Glutamatergic neuron (in vitro differentiated cells): ENCODE results near the gene CD151. TPM values are rescaled to one million over a fixed set of nuclear protein-coding genes. Genes with fewer than 3 reads are reported as not detected.

Experiments
- DNase-seq: peaks from one replicate; pipeline ENCODE4 v3.0.0; 2022
- H3K27ac Mint-ChIP-seq: one replicate; pipeline ENCODE4 v1.8.0; 2020; ENCODE audit warnings: mild to moderate bottlenecking, mixed read lengths, inconsistent platforms; ENCODE audit not compliant: unreplicated experiment
- H3K27me3 Mint-ChIP-seq: one replicate; pipeline ENCODE4 v1.8.0; 2020; ENCODE audit warnings: mild to moderate bottlenecking, moderate library complexity, mixed read lengths, inconsistent platforms; ENCODE audit not compliant: unreplicated experiment
- H3K36me3 Mint-ChIP-seq: one replicate; pipeline ENCODE4 v1.8.0; 2020; ENCODE audit warnings: mild to moderate bottlenecking, mixed read lengths, inconsistent platforms; ENCODE audit not compliant: unreplicated experiment
- H3K4me1 Mint-ChIP-seq: one replicate; pipeline ENCODE4 v1.8.0; 2020; ENCODE audit warnings: mild to moderate bottlenecking, low read depth, mixed read lengths, inconsistent platforms; ENCODE audit not compliant: unreplicated experiment
- H3K4me3 Mint-ChIP-seq: one replicate; pipeline ENCODE4 v1.8.0; 2020; ENCODE audit warnings: mild to moderate bottlenecking, mixed read lengths, inconsistent platforms; ENCODE audit not compliant: unreplicated experiment
- H3K9me3 Mint-ChIP-seq: one replicate; pipeline ENCODE4 v1.8.0; 2020; ENCODE audit warnings: mild to moderate bottlenecking, moderate library complexity, mixed read lengths, inconsistent platforms; ENCODE audit not compliant: unreplicated experiment
- CTCF ChIP-seq: fragments of 200-600 bp; sonication (generic); IDR thresholded peaks from one replicate; pipeline ENCODE4 v1.5.0; 2021; ENCODE audit not compliant: partially characterized antibody, unreplicated experiment
- long read RNA-seq: library from polyadenylated mRNA; unstranded; transcript quantifications from one replicate; pipeline ENCODE4 v2.0.0, GENCODE V29; 2020; ENCODE audit not compliant: unreplicated experiment
- total RNA-seq: library from RNA; stranded (reverse); fragmentation: NEBNext Ultra II Directional; extraction: Animal tissue kit (Norgen Biotek cat#: 25700); gene quantifications from one replicate; pipeline ENCODE4 v1.2.1, GENCODE V29; 2021; ENCODE audit not compliant: unreplicated experiment

The CD151 gene
- 346 TPM for total RNA-seq
- long read RNA-seq, transcript CD151-202 (9 exons, 1,658 nt): minor isoform, 14 of 58 reads
- long read RNA-seq, transcript CD151-203 (8 exons, 1,486 nt): major isoform, 17 of 58 reads
- long read RNA-seq, partial matches to known transcripts: 13 of 58 reads
- long read RNA-seq, other reads (novel, unspliced or antisense): 12 of 58 reads

- peak within 1 kb of the TSS; percentile 92 for H3K4me3 Mint-ChIP-seq
These were observed at the start of gene CD151 for GRCh38 chr11:832529-833113. Gene CD151, plus strand, starts transcription at chr11:832952. Its CDS starts 3,118 bp downstream, at chr11:836070.

GRCh38 chr11:783581-784015 is 49.2 kb upstream of the CD151 start:
- no peaks in the 10 kb centered on the region for H3K36me3 Mint-ChIP-seq
- H3K9me3 Mint-ChIP-seq: peaks cover 6% of the 10 kb centered on the region
- no peaks in the 10 kb centered on the region for H3K27me3 Mint-ChIP-seq
- H3K4me1 Mint-ChIP-seq: peaks cover 15% of the 10 kb centered on the region
- TF ChIP-seq CTCF: peak; percentile 76
- H3K4me3 Mint-ChIP-seq: peak overlapping the region; percentile 62
- H3K27ac Mint-ChIP-seq: peak overlapping the region; percentile 84
- peak; percentile 92 for DNase-seq

More at GRCh38 chr11:832529-833113, at the start of gene CD151:
- Mint-ChIP-seq H3K4me1 (peaks cover 11% of the 10 kb centered on the region), H3K36me3 (no peaks in the 10 kb centered on the region), H3K27me3 (peaks cover 13% of the 10 kb centered on the region), H3K27ac (peak within 1 kb of the TSS; percentile 92), H3K9me3 (peaks cover 7% of the 10 kb centered on the region)
- TF ChIP-seq CTCF: no peak
- DNase-seq: peak; percentile 80

- H3K36me3 Mint-ChIP-seq: no peaks in the 10 kb centered on the region
- DNase-seq: no peak
- no peak for TF ChIP-seq CTCF
- H3K4me1 Mint-ChIP-seq: peaks cover 20% of the 10 kb centered on the region
- H3K4me3 Mint-ChIP-seq: no peak overlapping the region
- H3K9me3 Mint-ChIP-seq: peaks cover 9% of the 10 kb centered on the region
- H3K27me3 Mint-ChIP-seq: no peaks in the 10 kb centered on the region
- no peak overlapping the region for H3K27ac Mint-ChIP-seq
These were observed 46.3 kb upstream of the CD151 start for GRCh38 chr11:786235-787083.

GRCh38 chr11:787084-787675 is 45.6 kb upstream of the CD151 start:
- Mint-ChIP-seq H3K9me3 (peaks cover 9% of the 10 kb centered on the region), H3K4me3 (no peak overlapping the region), H3K27me3 (no peaks in the 10 kb centered on the region), H3K27ac (no peak overlapping the region), H3K36me3 (no peaks in the 10 kb centered on the region), H3K4me1 (peaks cover 20% of the 10 kb centered on the region)
- DNase-seq: no peak
- TF ChIP-seq CTCF: no peak
